B cell (primary cell): ENCODE results near the gene ORC1.

Experiments used
- EZH2 ChIP-seq: IDR thresholded peaks from 2 replicates; pipeline ENCODE4 v1.6.1; 2012; ENCODE audit warnings: borderline replicate concordance, low read depth, mild to moderate bottlenecking, moderate library complexity, low read length; ENCODE audit not compliant: insufficient read depth, poor library complexity, severe bottlenecking
- TF ChIP-seq, protein P1 (sequence below): fragments of 200-600 bp; IDR thresholded peaks from one replicate; pipeline ENCODE4 v1.8.0; 2022; ENCODE audit warnings: antibody characterized with exemption, mild to moderate bottlenecking

GRCh38 chr1:52358851-52359497 lies 45.2 kb downstream of the ORC1 start:
- TF ChIP-seq, protein P1, sequence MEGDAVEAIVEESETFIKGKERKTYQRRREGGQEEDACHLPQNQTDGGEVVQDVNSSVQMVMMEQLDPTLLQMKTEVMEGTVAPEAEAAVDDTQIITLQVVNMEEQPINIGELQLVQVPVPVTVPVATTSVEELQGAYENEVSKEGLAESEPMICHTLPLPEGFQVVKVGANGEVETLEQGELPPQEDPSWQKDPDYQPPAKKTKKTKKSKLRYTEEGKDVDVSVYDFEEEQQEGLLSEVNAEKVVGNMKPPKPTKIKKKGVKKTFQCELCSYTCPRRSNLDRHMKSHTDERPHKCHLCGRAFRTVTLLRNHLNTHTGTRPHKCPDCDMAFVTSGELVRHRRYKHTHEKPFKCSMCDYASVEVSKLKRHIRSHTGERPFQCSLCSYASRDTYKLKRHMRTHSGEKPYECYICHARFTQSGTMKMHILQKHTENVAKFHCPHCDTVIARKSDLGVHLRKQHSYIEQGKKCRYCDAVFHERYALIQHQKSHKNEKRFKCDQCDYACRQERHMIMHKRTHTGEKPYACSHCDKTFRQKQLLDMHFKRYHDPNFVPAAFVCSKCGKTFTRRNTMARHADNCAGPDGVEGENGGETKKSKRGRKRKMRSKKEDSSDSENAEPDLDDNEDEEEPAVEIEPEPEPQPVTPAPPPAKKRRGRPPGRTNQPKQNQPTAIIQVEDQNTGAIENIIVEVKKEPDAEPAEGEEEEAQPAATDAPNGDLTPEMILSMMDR, result no peak
- no peak for TF ChIP-seq EZH2
